Type B pancreatic cell (in vitro differentiated cells): ENCODE results near the gene SYTL3. TPM values are rescaled to one million over a fixed set of nuclear protein-coding genes. Genes with fewer than 3 reads are reported as not detected.

Experiments used
- DNase-seq: peaks from one replicate; pipeline ENCODE4 v3.0.0; 2021; ENCODE audit warnings: mixed read lengths; ENCODE audit not compliant: unreplicated experiment; ENCODE audit errors: extremely low spot score
- H3K27ac Mint-ChIP-seq: 2 replicates; pipeline ENCODE4 v1.8.0; 2021; ENCODE audit warnings: mild to moderate bottlenecking, mixed read lengths
- H3K27me3 Mint-ChIP-seq: 2 replicates; pipeline ENCODE4 v1.8.0; 2021; ENCODE audit warnings: mixed read lengths
- H3K36me3 Mint-ChIP-seq: 2 replicates; pipeline ENCODE4 v1.8.0; 2021; ENCODE audit warnings: mixed read lengths
- H3K4me1 Mint-ChIP-seq: one replicate; pipeline ENCODE4 v1.8.0; 2021; ENCODE audit warnings: mixed read lengths; ENCODE audit not compliant: unreplicated experiment
- H3K4me3 Mint-ChIP-seq: 2 replicates; pipeline ENCODE4 v1.8.0; 2021; ENCODE audit warnings: mild to moderate bottlenecking, mixed read lengths
- H3K9me3 Mint-ChIP-seq: 2 replicates; pipeline ENCODE4 v1.8.0; 2021; ENCODE audit warnings: mixed read lengths
- total RNA-seq: library from RNA; stranded (reverse); gene quantifications from 2 replicates; pipeline ENCODE4 v1.2.1, GENCODE V29; 2021; ENCODE audit warnings: low replicate concordance
- TF ChIP-seq, protein P1 (sequence below): fragments of 200-600 bp; sonication (generic); conservative IDR thresholded peaks from 2 replicates; pipeline ENCODE4 v1.5.0; 2021; ENCODE audit warnings: antibody characterized with exemption, mild to moderate bottlenecking

The SYTL3 gene
- total RNA-seq, 1 donor from 2014 or later, result 2.2 TPM

DNA sequence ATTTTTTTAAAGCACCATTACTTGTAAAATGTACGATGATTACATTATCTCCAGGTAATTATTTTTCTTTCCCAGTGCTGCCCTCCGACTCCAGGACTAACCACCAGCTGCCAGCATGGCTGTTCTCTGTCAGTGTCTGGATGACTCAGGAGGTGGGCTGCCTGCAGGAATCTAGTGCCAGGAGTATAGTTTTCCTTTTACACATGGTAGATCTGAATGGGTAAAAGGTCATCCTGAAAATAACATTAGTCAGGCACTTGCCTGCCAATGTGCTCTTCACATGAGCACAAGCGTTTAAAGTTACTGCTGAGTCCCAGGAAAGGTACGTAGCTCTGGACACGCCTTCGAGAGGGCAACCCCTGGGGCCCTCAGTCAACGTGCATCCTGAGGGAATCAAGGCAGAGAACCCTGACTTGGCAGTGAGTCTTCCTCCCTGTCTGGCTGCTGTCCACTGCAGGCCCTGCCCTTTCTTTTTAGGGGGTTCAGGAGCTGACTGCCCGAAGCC, 7.7 kb upstream of the SYTL3 start:
- Mint-ChIP-seq H3K4me1 (peaks cover 51% of the 10 kb centered on the region), H3K27ac (peak overlapping the region; percentile 98), H3K36me3 (peaks cover 22% of the 10 kb centered on the region), H3K4me3 (peak overlapping the region; percentile 99), H3K27me3 (no peaks in the 10 kb centered on the region), H3K9me3 (no peaks in the 10 kb centered on the region)
- no peak for DNase-seq
- TF ChIP-seq, protein P1, sequence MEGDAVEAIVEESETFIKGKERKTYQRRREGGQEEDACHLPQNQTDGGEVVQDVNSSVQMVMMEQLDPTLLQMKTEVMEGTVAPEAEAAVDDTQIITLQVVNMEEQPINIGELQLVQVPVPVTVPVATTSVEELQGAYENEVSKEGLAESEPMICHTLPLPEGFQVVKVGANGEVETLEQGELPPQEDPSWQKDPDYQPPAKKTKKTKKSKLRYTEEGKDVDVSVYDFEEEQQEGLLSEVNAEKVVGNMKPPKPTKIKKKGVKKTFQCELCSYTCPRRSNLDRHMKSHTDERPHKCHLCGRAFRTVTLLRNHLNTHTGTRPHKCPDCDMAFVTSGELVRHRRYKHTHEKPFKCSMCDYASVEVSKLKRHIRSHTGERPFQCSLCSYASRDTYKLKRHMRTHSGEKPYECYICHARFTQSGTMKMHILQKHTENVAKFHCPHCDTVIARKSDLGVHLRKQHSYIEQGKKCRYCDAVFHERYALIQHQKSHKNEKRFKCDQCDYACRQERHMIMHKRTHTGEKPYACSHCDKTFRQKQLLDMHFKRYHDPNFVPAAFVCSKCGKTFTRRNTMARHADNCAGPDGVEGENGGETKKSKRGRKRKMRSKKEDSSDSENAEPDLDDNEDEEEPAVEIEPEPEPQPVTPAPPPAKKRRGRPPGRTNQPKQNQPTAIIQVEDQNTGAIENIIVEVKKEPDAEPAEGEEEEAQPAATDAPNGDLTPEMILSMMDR, result no peak

DNA sequence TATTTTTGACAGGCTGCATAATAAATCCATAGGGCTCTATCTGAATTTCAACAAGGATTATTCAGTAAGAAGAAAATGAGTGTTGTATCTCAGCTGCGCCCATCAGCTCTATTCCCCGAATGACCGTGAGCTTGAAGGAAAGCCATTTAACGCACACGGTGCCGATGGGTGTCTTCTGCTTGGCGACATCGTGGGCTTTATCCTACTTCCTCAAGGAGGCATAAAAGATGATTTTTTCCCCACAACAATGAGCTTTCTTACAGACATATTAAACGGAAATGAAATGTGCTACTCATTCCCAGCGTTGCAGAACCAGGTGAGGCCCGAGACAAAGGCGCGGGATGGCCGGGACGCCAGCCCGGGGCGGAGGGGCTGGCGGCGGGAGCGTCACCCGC, 6.0 kb upstream of the SYTL3 start:
- TF ChIP-seq, protein P1, result no peak
- H3K9me3 Mint-ChIP-seq, result no peaks in the 10 kb centered on the region
- H3K36me3 Mint-ChIP-seq, result peaks cover 17% of the 10 kb centered on the region
- peaks cover 47% of the 10 kb centered on the region for H3K4me1 Mint-ChIP-seq
- H3K4me3 Mint-ChIP-seq, result peak overlapping the region; percentile 99
- H3K27ac Mint-ChIP-seq, result peak overlapping the region; percentile 98
- no peaks in the 10 kb centered on the region for H3K27me3 Mint-ChIP-seq
- no peak for DNase-seq

DNA sequence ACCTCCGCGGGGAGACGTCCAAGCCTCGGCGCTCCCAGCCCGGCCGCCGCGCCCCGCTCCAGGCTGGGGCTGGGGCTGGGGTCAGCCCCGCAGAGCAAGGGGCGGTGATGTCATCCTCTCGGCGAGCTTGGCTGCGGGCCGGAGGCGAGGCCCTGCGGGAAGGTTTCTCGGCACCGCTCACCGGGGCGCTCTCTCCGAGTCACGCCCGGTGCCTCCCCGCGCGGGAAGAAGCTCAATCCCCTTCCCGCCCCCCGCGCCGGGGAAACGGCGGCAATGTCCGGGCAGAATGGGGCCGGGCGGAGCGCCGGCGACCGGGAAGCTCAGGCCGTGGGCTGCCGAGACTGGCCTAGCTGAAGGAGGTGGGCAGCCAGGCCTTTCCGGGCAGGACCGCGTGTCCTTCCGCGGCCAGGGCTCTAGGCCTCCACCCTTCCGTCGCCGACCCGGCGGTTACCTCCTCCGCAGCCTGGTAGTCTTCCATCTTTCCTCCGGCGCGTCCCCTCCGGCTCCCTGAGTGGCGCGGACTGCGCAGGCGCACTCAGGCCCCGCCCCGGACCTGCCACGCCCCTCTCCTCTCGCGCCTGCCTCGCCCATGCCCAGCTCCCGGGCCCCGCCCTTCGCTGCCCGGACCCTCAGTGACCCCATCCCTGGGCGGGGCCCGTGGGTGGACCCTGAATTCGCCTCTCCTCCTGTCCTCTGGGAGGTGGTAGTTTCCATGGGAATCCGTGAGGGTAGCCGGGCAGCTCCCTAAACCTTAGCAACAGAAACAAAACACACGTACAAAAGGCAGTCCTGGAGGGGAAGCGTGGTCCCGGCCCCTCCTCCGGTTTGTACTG, 5.4 kb upstream of the SYTL3 start, which contains the start of gene DYNLT1:
Gene DYNLT1, minus strand, starts transcription at position 513 of the 833 bp plus-strand sequence. Its CDS starts 35 bp downstream, at position 478.
- Mint-ChIP-seq H3K36me3 (peaks cover 17% of the 10 kb centered on the region), H3K27ac (peak within 1 kb of the TSS; percentile 98), H3K9me3 (no peaks in the 10 kb centered on the region), H3K4me3 (peak within 1 kb of the TSS; percentile 99), H3K4me1 (peaks cover 46% of the 10 kb centered on the region), H3K27me3 (no peaks in the 10 kb centered on the region)
- TF ChIP-seq, protein P1, result no peak
- DNase-seq, result peak; percentile 97

DNA sequence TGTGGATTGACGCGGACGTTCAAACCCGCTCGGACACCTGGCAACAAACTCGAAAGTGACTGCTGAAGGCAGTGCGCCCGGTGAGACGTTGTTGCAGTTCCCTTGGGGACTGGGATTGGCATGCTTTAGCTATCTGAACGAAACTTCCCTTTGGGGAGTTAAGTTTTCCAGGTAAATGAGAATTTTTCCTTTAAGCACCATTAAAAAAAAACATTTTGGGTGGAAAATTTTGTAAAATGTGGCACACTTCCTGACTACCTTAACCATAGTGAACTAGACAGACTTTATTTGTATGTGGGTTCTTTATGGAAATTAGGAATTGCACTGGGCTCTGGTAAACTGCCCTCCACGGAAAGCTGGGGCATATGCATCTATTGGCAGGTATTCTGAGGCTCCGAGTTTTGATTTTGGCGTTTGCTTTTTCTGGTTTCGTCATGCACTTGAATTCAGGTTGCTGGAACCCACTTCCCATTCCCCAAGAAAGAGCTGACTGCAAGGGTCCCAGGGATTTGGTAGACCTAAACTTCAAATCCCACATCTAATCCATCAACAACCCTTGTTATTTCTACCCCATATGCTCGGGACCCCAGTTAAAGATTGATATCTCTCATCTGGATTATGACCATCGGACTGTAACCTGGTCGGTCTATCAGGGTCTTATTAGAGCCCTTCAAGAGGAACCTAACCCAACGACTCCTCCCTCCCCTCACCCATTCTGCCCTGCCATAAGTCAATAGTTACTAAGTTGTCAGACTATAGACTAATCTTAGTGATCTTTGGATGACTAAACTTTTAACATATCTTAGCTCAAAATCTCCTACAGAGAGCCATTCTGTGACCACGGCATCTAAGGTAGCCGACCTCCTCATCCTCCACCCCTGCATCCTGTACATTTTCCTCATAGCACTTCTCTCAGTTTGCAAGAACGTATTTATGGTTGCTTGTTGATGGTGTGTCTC, 4.5 kb upstream of the SYTL3 start:
- Mint-ChIP-seq H3K36me3 (peaks cover 13% of the 10 kb centered on the region), H3K4me3 (peak overlapping the region; percentile 96), H3K27me3 (no peaks in the 10 kb centered on the region), H3K9me3 (no peaks in the 10 kb centered on the region), H3K4me1 (peaks cover 44% of the 10 kb centered on the region), H3K27ac (peak overlapping the region; percentile 98)
- DNase-seq, result peak; percentile 22
- TF ChIP-seq, protein P1, result no peak
